C4-2B (cell line): ENCODE measurements around the gene PDIA4.

Experiments used
- CTCF ChIP-seq: fragments of 450-650 bp; conservative IDR thresholded peaks from 2 replicates; pipeline ENCODE4 v1.5.1; 2017; ENCODE audit warnings: mild to moderate bottlenecking
- ZFX ChIP-seq: fragments of 450-650 bp; IDR thresholded peaks from 2 replicates; pipeline ENCODE4 v1.6.1; 2017

GRCh38 chr7:148983200-148984146, 44.8 kb downstream of the PDIA4 start:
- TF ChIP-seq CTCF (no peak), ZFX (no peak)
